HG03520 (cell line): Measurements from ENCODE around the gene CEP97.
"Not testable (repeated sequence)": the region's sequence is repeated elsewhere in the genome, so short reads cannot be mapped to it uniquely, and the experiment has no call there.

Experiments used
- ATAC-seq: cut with Tn5 transposase; IDR thresholded peaks from one replicate; pipeline ENCODE4 v1.9.1; 2021; ENCODE audit warnings: mild to moderate bottlenecking, moderate library complexity; ENCODE audit not compliant: unreplicated experiment

The CEP97 gene

GRCh38 chr3:101758224-101758623, 33.8 kb downstream of the CEP97 start:
- no peak for ATAC-seq

- ATAC-seq: no peak
These were observed 37.7 kb downstream of the CEP97 start for GRCh38 chr3:101762041-101762646.

- not testable (repeated sequence) for ATAC-seq
These were observed 53.4 kb downstream of the CEP97 start for GRCh38 chr3:101777745-101778281.

- no peak for ATAC-seq
These were observed 54.1 kb downstream of the CEP97 start for GRCh38 chr3:101778385-101779046.

- ATAC-seq: peak; percentile 92
These were observed 54.8 kb downstream of the CEP97 start, which contains the start of gene NXPE3 for GRCh38 chr3:101779047-101779821. Gene NXPE3 (plus strand): TSS chr3:101779211. CDS start chr3:101785597, 6,386 bp downstream.

- peak; percentile 32 for ATAC-seq
These were observed 55.5 kb downstream of the CEP97 start for GRCh38 chr3:101779822-101780381.

- ATAC-seq: no peak
These were observed 56.2 kb downstream of the CEP97 start for GRCh38 chr3:101780661-101781060.

GRCh38 chr3:101781166-101781565, 56.8 kb downstream of the CEP97 start:
- no peak for ATAC-seq

GRCh38 chr3:101784855-101785613, 60.6 kb downstream of the CEP97 start:
- no peak for ATAC-seq

GRCh38 chr3:101791778-101792177, 67.4 kb downstream of the CEP97 start:
- ATAC-seq: peak; percentile 97

- no peak for ATAC-seq
These were observed 71.8 kb downstream of the CEP97 start for GRCh38 chr3:101796077-101796680.

GRCh38 chr3:101801174-101801573, 76.8 kb downstream of the CEP97 start:
- no peak for ATAC-seq

- ATAC-seq: no peak
These were observed 77.8 kb downstream of the CEP97 start for GRCh38 chr3:101802179-101802578.

GRCh38 chr3:101803173-101803782, 78.9 kb downstream of the CEP97 start:
- ATAC-seq: peak; percentile 94

- no peak for ATAC-seq
These were observed 79.5 kb downstream of the CEP97 start for GRCh38 chr3:101803939-101804338.

GRCh38 chr3:101806491-101806890, 82.1 kb downstream of the CEP97 start:
- ATAC-seq: no peak

GRCh38 chr3:101807888-101808287, 83.5 kb downstream of the CEP97 start:
- peak; percentile 67 for ATAC-seq

GRCh38 chr3:101809178-101810021, 85.0 kb downstream of the CEP97 start:
- no peak for ATAC-seq

GRCh38 chr3:101810022-101810418, 85.6 kb downstream of the CEP97 start:
- no peak for ATAC-seq
